RWPE1 (cell line): ENCODE data around the gene SORCS1.

Experiments
- CTCF ChIA-PET: fragments of 350-600 bp; sonication (Branson Sonifier 250); formaldehyde crosslinking; extraction: SDS; loops from one replicate; lab custom pipeline; 2021; lab: Yijun Ruan, JAX
- POLR2A ChIA-PET: fragments of 400-600 bp; formaldehyde crosslinking; extraction: SDS; loops from one replicate; lab custom pipeline; 2020; ENCODE audit warnings: antibody characterized with exemption; ENCODE audit not compliant: low non-redundant PET; lab: Yijun Ruan, JAX
- DNase-seq: peaks from one replicate; pipeline ENCODE4 v3.0.0; 2012; ENCODE audit warnings: low spot score
- H3K27ac ChIP-seq: fragments of 450-650 bp; 2 replicates; pipeline ENCODE4 v1.5.1; 2017
- TF ChIP-seq, protein P1 (sequence below): fragments of 450-650 bp; conservative IDR thresholded peaks from 2 replicates; pipeline ENCODE4 v1.5.1; 2017; ENCODE audit warnings: low read depth, mild to moderate bottlenecking

The SORCS1 gene

DNA sequence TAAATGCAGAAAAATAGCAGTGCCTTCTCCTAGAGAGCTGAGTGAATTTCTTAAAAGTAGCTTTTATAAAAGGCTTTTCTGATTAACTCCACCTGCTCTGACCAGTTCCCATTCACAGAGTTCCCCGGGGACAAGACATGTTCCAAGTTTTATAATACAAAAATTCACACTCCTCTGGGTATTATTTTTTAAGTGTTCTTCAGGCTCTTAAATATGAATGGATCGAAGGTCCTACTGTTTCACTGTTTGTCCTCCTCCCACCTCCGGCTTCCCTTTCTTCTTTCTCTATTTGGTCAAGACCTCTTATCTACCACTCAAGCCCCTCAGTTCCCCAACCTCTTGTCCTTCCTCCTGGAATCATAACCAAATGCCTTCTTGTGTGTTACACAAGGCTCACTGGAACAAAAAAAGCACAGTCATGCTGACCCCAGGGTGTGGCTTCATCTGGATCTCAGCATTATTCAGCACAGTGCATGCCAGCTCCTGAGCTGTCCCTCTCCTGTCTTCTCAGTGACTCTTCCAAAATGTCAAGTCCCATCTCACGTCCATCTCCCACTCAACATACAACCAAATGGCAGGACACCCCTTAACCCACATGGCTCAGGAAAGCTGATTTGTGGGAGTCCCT, 222.4 kb downstream of the SORCS1 start:
- POLR2A ChIA-PET: no interaction called here
- TF ChIP-seq, protein P1, sequence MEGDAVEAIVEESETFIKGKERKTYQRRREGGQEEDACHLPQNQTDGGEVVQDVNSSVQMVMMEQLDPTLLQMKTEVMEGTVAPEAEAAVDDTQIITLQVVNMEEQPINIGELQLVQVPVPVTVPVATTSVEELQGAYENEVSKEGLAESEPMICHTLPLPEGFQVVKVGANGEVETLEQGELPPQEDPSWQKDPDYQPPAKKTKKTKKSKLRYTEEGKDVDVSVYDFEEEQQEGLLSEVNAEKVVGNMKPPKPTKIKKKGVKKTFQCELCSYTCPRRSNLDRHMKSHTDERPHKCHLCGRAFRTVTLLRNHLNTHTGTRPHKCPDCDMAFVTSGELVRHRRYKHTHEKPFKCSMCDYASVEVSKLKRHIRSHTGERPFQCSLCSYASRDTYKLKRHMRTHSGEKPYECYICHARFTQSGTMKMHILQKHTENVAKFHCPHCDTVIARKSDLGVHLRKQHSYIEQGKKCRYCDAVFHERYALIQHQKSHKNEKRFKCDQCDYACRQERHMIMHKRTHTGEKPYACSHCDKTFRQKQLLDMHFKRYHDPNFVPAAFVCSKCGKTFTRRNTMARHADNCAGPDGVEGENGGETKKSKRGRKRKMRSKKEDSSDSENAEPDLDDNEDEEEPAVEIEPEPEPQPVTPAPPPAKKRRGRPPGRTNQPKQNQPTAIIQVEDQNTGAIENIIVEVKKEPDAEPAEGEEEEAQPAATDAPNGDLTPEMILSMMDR: no peak
- CTCF ChIA-PET: no interaction called here
- H3K27ac ChIP-seq: no peak overlapping the region
- DNase-seq: no peak

DNA sequence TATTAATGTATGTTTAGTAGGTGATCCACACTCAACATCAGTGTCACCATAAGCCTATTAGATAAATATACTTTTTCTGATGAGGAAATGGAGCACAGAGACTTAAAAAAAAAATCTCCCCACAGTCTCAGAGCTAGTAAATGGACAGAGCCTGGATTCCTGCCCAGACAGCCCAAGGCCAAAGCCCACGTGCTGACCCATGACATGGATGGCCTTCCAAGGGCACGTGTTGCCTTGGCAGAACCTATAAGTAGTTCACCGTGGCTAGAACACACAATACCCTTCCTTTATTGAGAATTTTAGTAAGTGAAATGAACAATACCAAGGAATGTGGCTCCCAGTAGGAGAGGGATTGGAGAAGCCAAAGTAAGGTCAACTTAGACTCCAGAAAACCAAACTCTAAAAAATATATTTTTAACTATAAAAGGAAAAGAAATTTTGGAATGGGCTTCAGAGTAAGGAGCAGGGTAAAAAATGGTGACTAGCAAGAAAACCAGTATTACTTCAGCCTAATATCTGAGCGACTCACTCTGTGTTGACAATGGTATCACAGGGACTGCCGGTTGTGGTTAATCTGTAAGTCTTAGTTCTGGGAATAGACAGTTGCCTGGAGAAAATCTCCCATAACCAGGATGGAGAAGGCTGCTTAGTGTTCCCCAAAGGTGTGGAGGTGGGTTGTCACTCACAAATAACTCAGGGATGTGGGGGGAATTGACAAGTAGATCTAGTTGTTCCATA, 223.0 kb downstream of the SORCS1 start:
- CTCF ChIA-PET: no interaction called here
- TF ChIP-seq, protein P1: no peak
- DNase-seq: no peak
- POLR2A ChIA-PET: no interaction called here
- no peak overlapping the region for H3K27ac ChIP-seq

DNA sequence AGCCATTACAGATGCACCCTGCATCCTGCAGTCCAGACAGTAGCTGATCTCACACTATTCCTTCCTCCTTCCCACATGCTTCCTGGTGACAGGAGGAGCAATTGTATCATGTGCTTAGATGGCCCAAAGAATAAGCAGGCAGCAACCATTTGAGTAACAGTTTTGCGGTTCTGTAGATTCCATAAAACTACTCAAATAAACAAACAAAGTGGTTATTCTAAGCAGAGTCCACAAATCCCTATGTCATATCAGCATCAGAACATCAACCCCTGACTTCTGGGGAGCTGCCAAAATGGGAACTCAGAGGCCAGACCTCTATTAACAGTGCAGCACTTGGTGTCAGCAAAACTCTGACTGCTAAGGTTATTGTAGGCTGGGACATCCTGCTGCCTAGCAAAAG, 226.0 kb downstream of the SORCS1 start:
- CTCF ChIA-PET: no interaction called here
- POLR2A ChIA-PET: no interaction called here
- DNase-seq: no peak
- no peak overlapping the region for H3K27ac ChIP-seq
- TF ChIP-seq, protein P1: no peak

DNA sequence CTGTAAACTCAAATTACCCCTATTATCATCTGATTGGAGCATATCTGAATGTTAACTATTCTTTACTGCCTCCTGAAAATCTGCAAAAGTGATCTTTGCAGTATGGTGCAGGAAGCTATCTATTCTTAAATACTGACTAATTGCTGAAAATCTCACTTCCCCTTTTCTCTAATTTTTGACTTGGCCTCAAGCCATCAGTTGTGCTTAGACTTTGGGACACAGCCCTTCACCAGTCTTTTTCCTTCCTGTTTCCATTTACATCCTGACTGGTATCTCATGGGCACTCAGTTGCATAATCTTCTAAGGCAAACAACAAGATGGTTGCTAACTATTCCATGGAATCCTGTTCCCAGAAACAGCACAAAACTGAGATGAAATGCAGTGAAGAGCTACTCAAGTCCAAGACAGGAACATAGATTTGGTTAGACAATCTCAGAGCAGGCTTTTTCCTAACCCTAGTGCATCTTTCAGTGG, 228.5 kb downstream of the SORCS1 start:
- CTCF ChIA-PET: no interaction called here
- no peak overlapping the region for H3K27ac ChIP-seq
- POLR2A ChIA-PET: no interaction called here

DNA sequence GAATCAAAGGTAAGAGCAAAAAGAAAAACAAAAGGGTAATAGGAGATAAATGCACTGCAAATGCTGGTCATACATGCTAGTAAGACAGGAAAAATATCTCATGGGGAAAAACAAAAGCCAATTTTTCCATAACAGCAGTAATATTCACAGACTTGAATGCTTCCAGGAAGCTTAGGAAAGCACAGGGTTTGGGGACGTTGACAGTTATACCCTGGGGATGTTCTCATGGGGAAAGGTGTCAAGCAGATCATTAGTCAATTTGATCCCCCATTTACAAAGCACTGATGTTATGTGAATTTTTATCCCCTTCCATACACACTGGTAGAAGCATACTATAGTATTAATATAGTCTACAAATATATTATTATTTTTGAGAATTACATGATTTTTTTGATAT, 232.7 kb downstream of the SORCS1 start:
- POLR2A ChIA-PET: no interaction called here

More for the DNA sequence above, 228.5 kb downstream of the SORCS1 start:
- DNase-seq: no peak
- TF ChIP-seq, protein P1: no peak

DNA sequence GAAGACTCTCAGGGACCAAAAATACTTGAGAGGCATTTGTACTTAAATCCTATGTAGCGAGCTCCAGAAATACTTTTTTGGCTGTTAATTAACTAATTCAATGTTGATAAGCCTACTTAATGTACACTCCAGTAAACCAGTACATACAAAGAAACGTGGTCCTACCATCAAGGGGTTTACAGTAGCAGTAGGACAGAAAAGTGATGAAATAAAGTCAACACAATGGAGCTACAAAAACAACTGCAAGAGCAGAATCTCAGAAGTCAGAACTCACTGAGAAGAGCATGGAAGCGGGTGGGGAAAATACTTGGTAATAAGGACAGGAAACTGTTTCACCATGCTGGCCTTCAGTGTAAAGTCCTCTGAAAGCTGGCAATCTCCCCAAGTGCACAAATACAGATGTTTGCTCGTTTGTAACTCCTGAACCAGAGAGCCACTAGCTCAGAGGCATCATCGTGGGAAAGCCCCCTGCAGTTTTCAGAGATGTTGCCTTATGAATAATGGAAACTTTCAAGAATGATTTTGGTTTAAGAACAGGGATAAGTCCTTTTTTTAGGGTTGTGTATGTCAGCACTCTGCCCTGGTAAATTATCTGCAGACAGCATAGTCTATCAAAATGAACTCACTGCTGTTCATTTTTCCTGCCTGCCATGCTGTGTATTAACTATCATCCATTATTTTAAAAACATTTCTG, 233.2 kb downstream of the SORCS1 start:
- TF ChIP-seq, protein P1: no peak
- H3K27ac ChIP-seq: no peak overlapping the region

More for the DNA sequence above, 232.7 kb downstream of the SORCS1 start:
- no peak for DNase-seq
- CTCF ChIA-PET: interaction anchor here (0.7 kb wide), 1 partner anchor 182 kb away, joined by 3 read pairs; no protein-coding TSS in a partner anchor
- no peak overlapping the region for H3K27ac ChIP-seq
- TF ChIP-seq, protein P1: no peak

More for the DNA sequence above, 233.2 kb downstream of the SORCS1 start:
- ChIA-PET POLR2A (no interaction called here), CTCF (interaction anchor here (0.7 kb wide), 1 partner anchor 182 kb away, joined by 3 read pairs; no protein-coding TSS in a partner anchor)
- no peak for DNase-seq
